ENCODE data around the gene CEACAM18. TPM values are rescaled to one million over a fixed set of nuclear protein-coding genes. Genes with fewer than 3 reads are reported as not detected.

The CEACAM18 gene
- total and polyA plus RNA-seq, 2 of the 4 experiments (the other 2 are of a cell fraction): not detected

DNA sequence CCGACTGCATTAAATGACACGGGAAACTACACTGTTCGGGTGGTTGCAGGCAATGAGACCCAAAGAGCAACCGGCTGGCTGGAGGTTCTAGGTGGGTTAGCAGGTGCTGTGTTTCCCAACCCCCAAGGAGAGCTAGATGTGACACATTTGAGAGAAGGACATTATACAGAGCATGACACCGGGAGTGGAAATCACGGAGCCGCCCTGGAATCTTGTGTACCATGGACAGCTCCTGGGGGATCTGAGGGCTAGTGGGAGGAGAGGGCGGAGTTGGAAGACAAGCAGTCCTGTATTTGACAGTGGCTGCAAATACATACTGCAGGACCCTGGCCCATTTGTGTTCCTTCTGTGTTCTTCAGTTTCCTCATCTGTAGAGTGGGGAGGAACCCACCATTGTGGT, 2.3 kb downstream of the CEACAM18 start:
- CTCF ChIA-PET: no interaction called here
- H3K4me2 ChIP-seq (ENCODE audit: low read depth, low read length): no peak overlapping the region
- DNase-seq (no peak), ATAC-seq (ENCODE audit: low read depth) (no peak)
- no peak overlapping the region for H4K91ac ChIP-seq (ENCODE audit: insufficient read depth, low read depth, low read length)
- peaks cover 18% of the 10 kb centered on the region for H3K9me3 ChIP-seq (ENCODE audit: control insufficient read depth, insufficient read depth, low read length)
- no TSS peak for BruUV-seq (replicated peaks)
- H3K36me3 ChIP-seq (ENCODE audit: control insufficient read depth, insufficient read depth, low read length): no peaks in the 10 kb centered on the region
- H3K23ac ChIP-seq (ENCODE audit: low read depth, low read length): no peak overlapping the region
- H2AK5ac ChIP-seq (ENCODE audit: low read depth, low read length): no peak overlapping the region
- no peak overlapping the region for H2BK20ac ChIP-seq (ENCODE audit: low read depth, low read length)
- H4K8ac ChIP-seq (ENCODE audit: low read depth in 2 of 2, low read length in 2 of 2): no peak overlapping the region
- H3K56ac ChIP-seq (ENCODE audit: extremely low read depth, insufficient read depth, low read length): no peak overlapping the region
- H2AK9ac ChIP-seq (replicated peaks; ENCODE audit: low read depth, low read length, poor library complexity): no peak overlapping the region
- H3K14ac ChIP-seq (replicated peaks; ENCODE audit: low read depth, low read length): no peak overlapping the region
- H2AFZ ChIP-seq (replicated peaks; ENCODE audit: low read length, poor library complexity): no peak overlapping the region
- no peak overlapping the region for H4K5ac ChIP-seq (ENCODE audit: low read depth, low read length)
- no peak overlapping the region for H3K4ac ChIP-seq (ENCODE audit: low read depth, low read length)
- H3K9ac ChIP-seq (ENCODE audit: low read depth, low read length): no peak overlapping the region
- no peak overlapping the region for H3K18ac ChIP-seq (ENCODE audit: low read depth, low read length)
- no peaks in the 10 kb centered on the region for H3K4me1 ChIP-seq (ENCODE audit: control insufficient read depth, insufficient read depth, low read length)
- intact Hi-C loops (cut with micrococcal nuclease) (no loop called here), dilution Hi-C loops (cut with HindIII; ENCODE audit: low sequenced_read_pairs, unreplicated experiment) (no loop called here), in situ Hi-C loops (cut with MboI; ENCODE audit: low sequenced_read_pairs) (no loop called here)
- no peak overlapping the region for H2BK15ac ChIP-seq (ENCODE audit: low read depth, low read length)
- H3K27me3 ChIP-seq (ENCODE audit: control insufficient read depth, insufficient read depth, low read length): no peaks in the 10 kb centered on the region
- WGBS, 2 experiments (ENCODE audit: extremely low coverage in 2 of 2, insufficient read length in 1 of 2): 22% methylated on average over 3 of the region's 8 CpGs; no CpG with 5 or more reads in 1 of the 2 experiments
- H3K9me1 ChIP-seq (ENCODE audit: insufficient read depth, low read length): no peaks in the 10 kb centered on the region
- no peak overlapping the region for H3K27ac ChIP-seq (ENCODE audit: insufficient read depth, low read length)
- H2BK5ac ChIP-seq (ENCODE audit: low read depth, low read length, poor library complexity, severe bottlenecking): no peak overlapping the region
- no peaks in the 10 kb centered on the region for H4K20me1 ChIP-seq (ENCODE audit: insufficient read depth, low read length)
- POLR2A ChIA-PET (ENCODE audit: unreplicated experiment): no interaction called here
- H3K79me1 ChIP-seq (ENCODE audit: low read depth in 1 of 2, low read length in 2 of 2): no peaks in the 10 kb centered on the region
- no peak overlapping the region for H3K4me3 ChIP-seq (ENCODE audit: insufficient read depth, low read depth, low read length)
- no peak overlapping the region for H2BK120ac ChIP-seq (ENCODE audit: low read depth, low read length)
- TF ChIP-seq RAD21 (IDR thresholded peaks at IDR 0.05; ENCODE audit: low read length): no peak
- no peak for TF ChIP-seq FOS (IDR thresholded peaks at IDR 0.05; ENCODE audit: low read depth, low read length)
- TF ChIP-seq MXI1 (IDR thresholded peaks at IDR 0.05; ENCODE audit: borderline replicate concordance, low read depth, low read length): no peak
- TF ChIP-seq CHD1 (IDR thresholded peaks at IDR 0.05; ENCODE audit: low read depth, low read length): no peak
- no peak for TF ChIP-seq MAFK (IDR thresholded peaks at IDR 0.05; ENCODE audit: low read depth, low read length)
- no peak for TF ChIP-seq SMC3 (IDR thresholded peaks at IDR 0.05; ENCODE audit: low read depth, low read length)
- TF ChIP-seq NFE2L2 (IDR thresholded peaks at IDR 0.05; ENCODE audit: low read depth, low read length): no peak
- TF ChIP-seq POLR2A (IDR thresholded peaks at IDR 0.05; ENCODE audit: low read depth, low read length): no peak
- TF ChIP-seq USF2 (IDR thresholded peaks at IDR 0.05; ENCODE audit: low read depth, low read length): no peak
- TF ChIP-seq CEBPB (IDR thresholded peaks at IDR 0.05; ENCODE audit: low read depth, low read length): no peak
- no peak for TF ChIP-seq MAZ (IDR thresholded peaks at IDR 0.05; ENCODE audit: borderline replicate concordance, low read depth, low read length)
- TF ChIP-seq, protein P1, sequence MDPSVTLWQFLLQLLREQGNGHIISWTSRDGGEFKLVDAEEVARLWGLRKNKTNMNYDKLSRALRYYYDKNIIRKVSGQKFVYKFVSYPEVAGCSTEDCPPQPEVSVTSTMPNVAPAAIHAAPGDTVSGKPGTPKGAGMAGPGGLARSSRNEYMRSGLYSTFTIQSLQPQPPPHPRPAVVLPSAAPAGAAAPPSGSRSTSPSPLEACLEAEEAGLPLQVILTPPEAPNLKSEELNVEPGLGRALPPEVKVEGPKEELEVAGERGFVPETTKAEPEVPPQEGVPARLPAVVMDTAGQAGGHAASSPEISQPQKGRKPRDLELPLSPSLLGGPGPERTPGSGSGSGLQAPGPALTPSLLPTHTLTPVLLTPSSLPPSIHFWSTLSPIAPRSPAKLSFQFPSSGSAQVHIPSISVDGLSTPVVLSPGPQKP (IDR thresholded peaks at IDR 0.05; ENCODE audit: borderline replicate concordance, low read depth, low read length): no peak
- TF ChIP-seq RCOR1 (IDR thresholded peaks at IDR 0.05; ENCODE audit: insufficient replicate concordance, low read length): no peak
- no peak for TF ChIP-seq BHLHE40 (IDR thresholded peaks at IDR 0.05; ENCODE audit: low read depth, low read length)
- no peak for TF ChIP-seq RFX5 (IDR thresholded peaks at IDR 0.05; ENCODE audit: low read depth, low read length)
- TF ChIP-seq, protein P2, sequence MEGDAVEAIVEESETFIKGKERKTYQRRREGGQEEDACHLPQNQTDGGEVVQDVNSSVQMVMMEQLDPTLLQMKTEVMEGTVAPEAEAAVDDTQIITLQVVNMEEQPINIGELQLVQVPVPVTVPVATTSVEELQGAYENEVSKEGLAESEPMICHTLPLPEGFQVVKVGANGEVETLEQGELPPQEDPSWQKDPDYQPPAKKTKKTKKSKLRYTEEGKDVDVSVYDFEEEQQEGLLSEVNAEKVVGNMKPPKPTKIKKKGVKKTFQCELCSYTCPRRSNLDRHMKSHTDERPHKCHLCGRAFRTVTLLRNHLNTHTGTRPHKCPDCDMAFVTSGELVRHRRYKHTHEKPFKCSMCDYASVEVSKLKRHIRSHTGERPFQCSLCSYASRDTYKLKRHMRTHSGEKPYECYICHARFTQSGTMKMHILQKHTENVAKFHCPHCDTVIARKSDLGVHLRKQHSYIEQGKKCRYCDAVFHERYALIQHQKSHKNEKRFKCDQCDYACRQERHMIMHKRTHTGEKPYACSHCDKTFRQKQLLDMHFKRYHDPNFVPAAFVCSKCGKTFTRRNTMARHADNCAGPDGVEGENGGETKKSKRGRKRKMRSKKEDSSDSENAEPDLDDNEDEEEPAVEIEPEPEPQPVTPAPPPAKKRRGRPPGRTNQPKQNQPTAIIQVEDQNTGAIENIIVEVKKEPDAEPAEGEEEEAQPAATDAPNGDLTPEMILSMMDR (conservative IDR thresholded peaks at IDR 0.05; ENCODE audit: low read depth, low read length): no peak

Data from IMR-90 (cell line).